HFFc6 (cell line): ENCODE data around the gene EXOC3L2. TPM values are rescaled to one million over a fixed set of nuclear protein-coding genes. Genes with fewer than 3 reads are reported as not detected.
A peak's percentile ranks its signal among the peaks of the same experiment; 100 is the strongest.

Experiments used
- DNase-seq: peaks from one replicate; pipeline ENCODE4 v3.0.0-alpha.2; 2018
- H3K27ac Mint-ChIP-seq: 2 replicates; pipeline ENCODE4 v1.8.0; 2020; ENCODE audit warnings: mild to moderate bottlenecking, mixed read lengths
- H3K27me3 Mint-ChIP-seq: 2 replicates; pipeline ENCODE4 v1.8.0; 2021; ENCODE audit warnings: mild to moderate bottlenecking, moderate library complexity, mixed read lengths; ENCODE audit not compliant: insufficient read depth
- H3K36me3 Mint-ChIP-seq: 2 replicates; pipeline ENCODE4 v1.8.0; 2021; ENCODE audit warnings: low read depth, mixed read lengths
- H3K4me1 Mint-ChIP-seq: 2 replicates; pipeline ENCODE4 v1.8.0; 2020; ENCODE audit warnings: low read depth, mixed read lengths
- H3K4me3 Mint-ChIP-seq: 2 replicates; pipeline ENCODE4 v1.8.0; 2020; ENCODE audit warnings: mild to moderate bottlenecking, moderate library complexity, mixed read lengths
- H3K9me3 Mint-ChIP-seq: 2 replicates; pipeline ENCODE4 v1.8.0; 2020; ENCODE audit warnings: mild to moderate bottlenecking, mixed read lengths
- total RNA-seq, 6 experiments: library from RNA; stranded (reverse); fragmentation: NEBNext Ultra II Directional; extraction: Animal tissue kit (Norgen Biotek cat#: 25700); gene quantifications; 2 replicates in 1 of 6; 3 replicates in 5 of 6; pipeline ENCODE4 v1.2.3, GENCODE V29; 2021
- TF ChIP-seq, protein P1 (sequence below): fragments of 200-600 bp; sonication (generic); IDR thresholded peaks from 2 replicates; pipeline ENCODE4 v1.5.0; 2021; ENCODE audit warnings: antibody characterized with exemption, mild to moderate bottlenecking

EXOC3L2 gene
- total RNA-seq, 6 experiments from 2014 or later: 0.10 TPM; not detected in 5

DNA sequence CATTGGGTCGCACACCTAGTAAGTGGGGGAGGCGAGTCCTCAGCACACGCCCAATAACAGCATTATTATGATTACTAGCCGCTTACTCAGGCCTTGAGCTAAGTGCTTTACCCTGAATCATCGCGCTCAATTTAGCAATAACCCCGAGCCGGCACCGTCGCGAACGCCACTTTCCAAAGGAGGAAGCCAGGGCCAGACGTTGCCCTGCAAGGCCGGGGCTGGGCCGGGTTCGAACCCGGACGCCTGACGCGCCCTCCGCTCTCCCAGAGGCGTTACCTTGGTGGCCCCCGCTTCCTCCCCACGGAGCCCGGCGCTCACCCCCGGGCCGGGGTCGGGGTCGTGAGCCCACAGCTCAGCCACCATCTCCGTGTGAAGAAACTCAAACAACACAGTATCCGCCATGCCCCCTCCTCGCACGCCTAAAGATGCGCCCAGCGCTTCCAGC is 67.4 kb downstream of the EXOC3L2 start, which contains the start of gene TRAPPC6A:
Gene TRAPPC6A, minus strand, starts transcription at position 421 of the 445 bp plus-strand sequence. Its CDS starts 19 bp downstream, at position 402.
- H3K4me1 Mint-ChIP-seq: peaks cover 41% of the 10 kb centered on the region
- H3K27ac Mint-ChIP-seq: peak within 1 kb of the TSS; percentile 100
- no peaks in the 10 kb centered on the region for H3K9me3 Mint-ChIP-seq
- peaks cover 4% of the 10 kb centered on the region for H3K27me3 Mint-ChIP-seq
- DNase-seq: peak; percentile 74
- TF ChIP-seq, protein P1, sequence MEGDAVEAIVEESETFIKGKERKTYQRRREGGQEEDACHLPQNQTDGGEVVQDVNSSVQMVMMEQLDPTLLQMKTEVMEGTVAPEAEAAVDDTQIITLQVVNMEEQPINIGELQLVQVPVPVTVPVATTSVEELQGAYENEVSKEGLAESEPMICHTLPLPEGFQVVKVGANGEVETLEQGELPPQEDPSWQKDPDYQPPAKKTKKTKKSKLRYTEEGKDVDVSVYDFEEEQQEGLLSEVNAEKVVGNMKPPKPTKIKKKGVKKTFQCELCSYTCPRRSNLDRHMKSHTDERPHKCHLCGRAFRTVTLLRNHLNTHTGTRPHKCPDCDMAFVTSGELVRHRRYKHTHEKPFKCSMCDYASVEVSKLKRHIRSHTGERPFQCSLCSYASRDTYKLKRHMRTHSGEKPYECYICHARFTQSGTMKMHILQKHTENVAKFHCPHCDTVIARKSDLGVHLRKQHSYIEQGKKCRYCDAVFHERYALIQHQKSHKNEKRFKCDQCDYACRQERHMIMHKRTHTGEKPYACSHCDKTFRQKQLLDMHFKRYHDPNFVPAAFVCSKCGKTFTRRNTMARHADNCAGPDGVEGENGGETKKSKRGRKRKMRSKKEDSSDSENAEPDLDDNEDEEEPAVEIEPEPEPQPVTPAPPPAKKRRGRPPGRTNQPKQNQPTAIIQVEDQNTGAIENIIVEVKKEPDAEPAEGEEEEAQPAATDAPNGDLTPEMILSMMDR: no peak
- H3K4me3 Mint-ChIP-seq: peak within 1 kb of the TSS; percentile 95
- H3K36me3 Mint-ChIP-seq: no peaks in the 10 kb centered on the region

DNA sequence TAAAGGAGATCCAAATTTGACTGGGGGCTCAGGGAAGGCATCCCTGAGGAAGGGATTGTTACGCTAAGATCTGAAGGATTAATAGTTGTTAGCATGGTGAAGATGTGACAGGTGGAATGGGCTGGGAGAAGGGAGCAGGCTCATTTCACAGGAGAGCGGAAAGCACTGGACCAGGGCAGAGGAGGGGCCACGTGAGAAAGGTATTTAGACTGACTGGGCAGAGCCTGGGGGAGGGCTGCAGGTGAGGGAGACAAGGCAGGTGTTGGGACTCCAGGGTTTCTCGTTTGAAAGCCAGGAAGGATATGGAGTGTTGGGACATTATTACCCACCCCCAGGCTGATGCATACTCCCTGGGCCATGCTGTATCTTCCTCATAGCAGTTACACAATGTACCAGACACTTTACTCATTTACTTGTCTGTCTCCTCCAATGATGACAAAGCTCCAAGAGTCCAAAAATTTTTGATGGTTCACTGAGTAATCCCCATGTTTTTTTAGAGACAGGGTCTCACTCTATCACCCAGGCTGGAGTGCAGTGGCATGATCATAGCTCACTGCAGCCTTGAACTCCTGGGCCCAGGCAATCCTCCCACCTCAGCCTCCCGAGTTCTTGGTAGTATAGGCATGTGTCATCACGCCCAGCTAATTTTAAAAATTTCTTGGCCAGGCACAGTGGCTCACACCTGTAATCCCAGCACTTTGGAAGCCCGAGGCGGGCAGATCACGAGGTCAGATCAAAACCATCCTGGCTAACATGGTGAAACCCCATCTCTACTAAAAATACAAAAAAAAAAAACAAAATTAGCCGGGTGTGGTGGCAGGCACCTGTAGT is 69.5 kb downstream of the EXOC3L2 start:
- no peak overlapping the region for H3K4me3 Mint-ChIP-seq
- H3K4me1 Mint-ChIP-seq: peaks cover 39% of the 10 kb centered on the region
- H3K36me3 Mint-ChIP-seq: no peaks in the 10 kb centered on the region
- no peaks in the 10 kb centered on the region for H3K9me3 Mint-ChIP-seq
- TF ChIP-seq, protein P1: no peak
- peak overlapping the region; percentile 30; the same call in 1 of the 2 replicates for H3K27ac Mint-ChIP-seq
- H3K27me3 Mint-ChIP-seq: peaks cover 8% of the 10 kb centered on the region
- DNase-seq: no peak

DNA sequence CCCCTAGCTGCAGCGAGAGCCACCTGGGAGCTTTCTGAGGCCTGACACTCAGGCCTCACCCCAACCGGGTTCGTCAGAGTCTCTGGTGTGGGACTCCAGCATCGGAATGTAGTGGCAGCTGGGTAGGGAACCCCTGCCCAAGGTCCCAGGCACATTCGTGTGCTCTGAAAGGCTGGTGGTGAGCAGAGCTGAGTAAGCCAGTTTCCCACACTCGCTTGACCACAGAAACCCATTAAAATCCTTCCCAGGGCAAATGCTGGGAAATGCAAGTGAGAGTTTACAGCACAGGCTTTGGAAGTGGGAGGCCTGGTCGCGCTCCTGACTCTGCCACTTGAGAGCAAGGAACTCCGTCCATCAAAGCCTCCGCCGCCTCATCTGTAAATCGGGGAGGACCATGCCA is 71.4 kb downstream of the EXOC3L2 start:
- H3K4me3 Mint-ChIP-seq: no peak overlapping the region
- peak; percentile 34 for DNase-seq
- peaks cover 31% of the 10 kb centered on the region for H3K4me1 Mint-ChIP-seq
- peaks cover 13% of the 10 kb centered on the region for H3K27me3 Mint-ChIP-seq
- TF ChIP-seq, protein P1: no peak
- H3K36me3 Mint-ChIP-seq: no peaks in the 10 kb centered on the region
- H3K9me3 Mint-ChIP-seq: no peaks in the 10 kb centered on the region
- H3K27ac Mint-ChIP-seq: peak overlapping the region; percentile 63; the same call in 1 of the 2 replicates

DNA sequence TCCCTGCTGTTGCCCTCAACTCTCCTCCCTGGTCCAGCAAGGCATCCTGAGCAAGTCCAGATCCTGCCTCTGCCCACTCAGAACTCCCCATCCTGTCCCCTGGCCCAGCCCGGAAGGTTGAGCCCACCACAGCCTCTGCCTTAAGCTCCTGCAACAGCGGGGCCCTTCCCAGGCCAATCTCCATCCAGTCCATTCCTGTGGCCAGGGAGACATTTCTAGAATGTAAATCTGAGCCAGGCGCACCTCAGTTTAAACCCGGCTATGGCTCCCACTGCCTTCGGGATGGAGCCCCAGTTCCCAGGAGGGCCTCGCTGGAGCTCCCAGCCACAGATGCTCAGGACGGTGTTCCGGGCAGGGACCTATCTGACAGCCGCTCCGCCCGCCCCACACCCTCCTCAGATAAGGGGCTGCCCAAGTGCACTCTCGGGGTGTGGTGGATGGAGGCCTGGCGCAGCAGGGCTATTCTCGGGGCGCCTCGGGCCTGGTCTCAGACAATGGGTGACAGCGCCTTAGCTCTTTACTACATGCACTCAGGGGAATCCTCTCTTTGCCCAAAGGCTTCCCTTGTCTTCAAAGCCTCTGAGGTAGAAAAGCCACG is 72.5 kb downstream of the EXOC3L2 start:
- no peak overlapping the region for H3K27ac Mint-ChIP-seq

DNA sequence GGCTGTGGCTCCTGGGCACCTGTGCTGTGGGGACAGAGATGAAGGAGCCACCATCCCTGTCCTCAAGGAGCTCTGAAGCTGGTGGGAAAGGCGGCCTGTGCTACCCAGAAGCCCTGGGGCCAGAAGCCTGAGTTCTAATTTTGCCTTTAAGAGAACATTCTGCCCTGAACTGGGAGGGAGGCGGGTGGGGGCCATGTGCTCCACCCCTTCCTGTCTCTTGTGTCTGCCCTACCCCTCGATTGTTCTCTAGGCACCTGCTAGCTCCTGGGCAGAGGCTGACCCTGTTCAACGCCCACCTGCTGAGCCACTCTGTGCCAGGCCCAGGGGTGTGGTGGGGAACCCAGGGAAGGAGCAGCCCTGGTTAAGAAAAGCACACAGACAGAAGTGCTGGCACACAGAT is 73.0 kb downstream of the EXOC3L2 start:
- Mint-ChIP-seq H3K4me1 (peaks cover 25% of the 10 kb centered on the region), H3K36me3 (no peaks in the 10 kb centered on the region), H3K27me3 (peaks cover 9% of the 10 kb centered on the region), H3K27ac (no peak overlapping the region), H3K4me3 (no peak overlapping the region), H3K9me3 (no peaks in the 10 kb centered on the region)
- TF ChIP-seq, protein P1: no peak
- DNase-seq: no peak

More for the DNA sequence above, 72.5 kb downstream of the EXOC3L2 start:
- no peaks in the 10 kb centered on the region for H3K36me3 Mint-ChIP-seq
- no peaks in the 10 kb centered on the region for H3K9me3 Mint-ChIP-seq
- peaks cover 9% of the 10 kb centered on the region for H3K27me3 Mint-ChIP-seq
- no peak overlapping the region for H3K4me3 Mint-ChIP-seq
- peaks cover 30% of the 10 kb centered on the region for H3K4me1 Mint-ChIP-seq
- TF ChIP-seq, protein P1: no peak
- no peak for DNase-seq
